Stimulated activated CD8-positive, alpha-beta memory T cell treated with anti-CD3 and anti-CD28 coated beads, Interleukin-4, amount 100 ng/mL, for 24 hours (primary cell): ENCODE data around the gene CNTN2.

Experiments used
- DNase-seq: peaks from one replicate; pipeline ENCODE4 v3.0.0-alpha.2; 2020; ENCODE audit warnings: low read depth

Gene CNTN2

DNA sequence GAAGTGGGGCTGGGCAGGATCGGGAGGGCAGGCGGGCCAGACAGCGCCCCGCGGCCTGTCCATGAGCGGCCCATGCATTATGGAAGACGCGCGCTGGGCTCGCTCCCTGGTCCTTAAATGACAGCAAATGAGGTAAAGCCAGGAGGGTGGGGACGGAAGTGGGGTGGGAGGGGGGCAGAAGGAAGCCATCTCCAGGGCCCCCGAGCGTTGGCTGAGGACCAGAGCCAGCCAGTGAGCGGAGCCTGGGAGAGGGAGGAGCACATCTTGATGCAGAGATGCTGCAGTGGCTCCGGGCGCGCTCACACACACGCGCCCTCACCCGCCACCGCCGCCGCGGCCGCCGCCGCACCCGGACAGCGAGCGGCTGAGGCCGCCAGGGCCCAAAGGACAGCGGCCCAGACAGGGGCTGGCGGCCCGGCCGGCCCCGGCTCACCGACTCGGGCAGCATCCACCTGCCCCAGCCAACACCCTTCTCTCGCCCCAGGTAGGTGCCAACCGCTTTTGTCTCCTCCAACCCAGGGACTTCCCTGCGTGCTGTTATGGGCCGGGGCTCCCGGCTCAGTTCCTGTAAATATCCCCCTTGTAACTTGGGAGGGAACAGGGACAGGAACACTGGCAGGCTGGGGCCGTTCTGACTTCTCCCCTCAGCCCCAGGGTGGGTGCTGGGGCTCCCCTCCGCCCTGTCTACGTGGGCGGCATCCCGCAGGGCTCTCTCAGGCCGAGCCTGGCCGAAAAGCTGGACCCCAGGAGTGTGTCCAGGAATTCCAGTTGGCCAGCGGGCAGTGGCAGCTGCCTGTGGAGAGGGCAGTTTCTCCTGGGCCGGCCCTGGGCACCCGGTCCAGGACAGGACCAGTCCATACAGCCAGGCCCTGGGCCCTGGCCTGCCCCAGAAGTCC lies at the start of gene CNTN2:
Gene CNTN2 (plus strand): TSS at position 302 of the 896 bp plus-strand sequence. CDS start 9,974 bp downstream, outside the sequence.
- DNase-seq, result no peak

GRCh38 chr1:204994086-204994862 lies 48.7 kb upstream of the CNTN2 start:
- DNase-seq, result no peak

GRCh38 chr1:204996981-204997380 lies 46.0 kb upstream of the CNTN2 start:
- no peak for DNase-seq

GRCh38 chr1:204997591-204998355 lies 45.2 kb upstream of the CNTN2 start:
- DNase-seq, result no peak

- DNase-seq, result no peak
Observed at GRCh38 chr1:205001162-205001561, 41.9 kb upstream of the CNTN2 start.

- DNase-seq, result no peak
Observed at GRCh38 chr1:205002705-205003104, 40.3 kb upstream of the CNTN2 start.

DNA sequence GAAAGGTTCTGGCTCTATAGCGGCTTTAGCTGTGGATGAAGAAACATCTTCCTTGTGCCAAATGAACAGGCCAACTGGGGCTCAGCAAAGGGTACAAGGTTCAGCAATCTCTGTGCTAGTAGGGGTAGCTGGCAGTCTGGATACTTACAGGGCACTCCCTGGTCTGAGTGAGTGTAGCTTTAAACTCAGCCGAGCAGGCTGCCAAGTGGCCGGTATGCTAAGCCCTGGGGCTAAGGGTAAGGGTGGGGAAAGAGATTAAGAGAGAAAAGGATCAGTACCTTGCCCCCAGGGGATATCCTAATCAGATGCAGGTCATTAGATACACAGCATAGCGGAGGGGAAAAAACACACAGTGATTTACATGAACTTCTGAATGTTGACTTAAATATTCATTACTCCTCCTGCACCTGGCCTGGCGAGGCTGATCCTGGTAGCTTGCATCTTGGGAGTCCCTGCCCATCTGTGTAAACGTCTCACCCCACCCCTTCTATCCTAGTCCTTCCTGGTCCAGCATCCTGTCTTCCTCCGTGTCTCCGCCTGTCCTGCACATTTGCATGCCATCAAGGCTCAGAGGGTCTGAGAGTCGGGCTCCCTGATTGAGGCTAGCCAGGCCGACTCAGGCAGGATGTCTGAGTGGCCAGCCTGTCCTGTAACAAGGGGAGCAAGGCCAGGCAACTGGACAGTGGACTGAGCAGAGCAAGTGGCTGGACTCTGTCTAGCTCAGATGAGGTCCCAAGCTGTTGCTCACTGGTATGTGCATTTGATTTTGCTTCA lies 39.5 kb upstream of the CNTN2 start:
- no peak for DNase-seq

- no peak for DNase-seq
Observed at GRCh38 chr1:205004351-205004750, 38.7 kb upstream of the CNTN2 start.

- no peak for DNase-seq
Observed at GRCh38 chr1:205008896-205009295, 34.1 kb upstream of the CNTN2 start.

DNA sequence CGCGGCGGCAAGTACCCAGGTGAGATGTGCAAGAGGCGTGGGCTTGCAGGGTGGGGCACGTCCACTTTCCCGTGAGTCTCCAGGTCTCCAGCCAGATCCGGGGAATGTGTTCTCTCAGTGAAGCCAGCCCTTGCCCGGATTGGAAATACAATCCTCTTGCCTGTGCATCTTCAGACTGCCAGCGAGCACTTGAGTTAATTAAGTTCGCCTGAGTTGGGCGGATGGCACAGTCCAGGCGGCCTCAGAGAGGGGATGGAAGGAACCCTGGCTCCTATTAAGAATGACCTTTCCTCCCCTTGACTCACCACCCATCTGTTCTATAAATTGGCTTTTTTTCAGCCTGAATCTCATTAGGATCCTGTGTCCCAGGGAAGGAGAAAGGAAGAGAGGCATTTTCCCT lies 33.3 kb upstream of the CNTN2 start:
- DNase-seq, result no peak

DNA sequence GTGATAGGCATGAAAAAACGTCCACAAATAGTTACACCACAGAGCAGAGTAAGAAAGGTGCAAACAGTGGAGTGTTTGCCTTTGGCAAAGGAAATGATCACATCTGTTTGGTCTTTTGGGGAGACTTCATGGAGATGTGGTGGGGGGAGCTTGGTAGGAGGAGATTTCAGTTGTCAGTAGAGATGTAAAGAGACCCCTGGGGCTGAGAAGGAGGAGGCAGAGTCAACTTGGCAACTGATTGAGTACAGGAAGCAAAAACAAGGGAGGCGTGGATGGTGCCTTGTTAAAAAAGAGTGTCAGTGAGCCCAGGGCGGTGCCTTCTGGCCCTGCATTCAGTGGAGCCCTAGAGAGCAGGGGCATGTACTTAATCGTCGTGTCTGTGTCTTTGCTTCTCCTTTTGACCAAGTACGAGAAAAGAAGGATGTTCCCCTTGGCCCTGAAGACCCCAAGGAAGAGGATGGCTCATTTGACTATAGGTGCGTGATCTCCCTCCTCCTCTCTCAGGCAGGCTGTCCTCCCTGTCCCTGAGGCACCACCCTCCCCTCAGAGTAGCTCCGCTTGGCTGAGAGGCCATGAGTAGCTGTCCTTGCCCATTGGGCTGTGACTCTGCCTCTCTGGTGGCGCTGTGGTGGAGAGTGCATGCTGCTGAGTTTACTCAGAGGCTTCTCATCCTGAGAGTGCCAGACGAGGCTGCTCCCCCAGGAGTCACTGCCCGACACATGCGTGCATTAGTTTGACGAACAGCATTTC lies 30.4 kb upstream of the CNTN2 start:
- no peak for DNase-seq

DNA sequence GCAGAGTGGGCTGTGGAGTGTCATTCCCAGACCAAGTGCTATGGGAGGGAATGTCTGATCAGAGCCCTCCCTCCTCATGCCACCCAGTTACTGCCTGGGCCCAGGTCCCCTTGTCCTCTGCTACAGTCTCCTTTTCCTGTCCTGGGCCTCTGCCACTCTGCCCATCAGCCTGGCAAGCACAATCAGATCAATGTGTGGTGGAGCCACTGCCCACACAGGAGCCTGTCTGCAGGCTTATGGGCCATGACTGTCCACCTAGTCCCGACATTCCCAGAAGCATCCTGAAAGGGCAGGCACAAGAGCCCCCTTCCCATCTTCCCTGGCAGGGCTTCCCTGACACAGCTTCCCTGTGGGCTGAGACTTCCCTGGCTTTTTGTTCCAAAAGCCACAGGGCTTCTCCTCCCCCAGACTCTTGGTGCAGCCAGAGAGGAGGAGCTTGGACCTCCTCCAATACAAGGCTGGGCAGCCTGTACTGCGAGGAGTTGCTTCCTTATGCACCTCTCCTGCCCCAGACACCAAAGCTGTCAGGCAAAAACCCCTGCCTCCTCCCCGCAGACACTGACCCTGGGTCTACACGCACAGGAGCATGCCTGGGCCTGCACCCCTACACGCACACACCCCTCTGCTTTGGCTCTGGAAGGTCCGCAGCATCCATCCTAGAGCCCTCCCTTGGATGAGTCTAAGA lies 29.2 kb upstream of the CNTN2 start:
- no peak for DNase-seq

GRCh38 chr1:205014783-205015182 lies 28.2 kb upstream of the CNTN2 start:
- DNase-seq, result no peak

DNA sequence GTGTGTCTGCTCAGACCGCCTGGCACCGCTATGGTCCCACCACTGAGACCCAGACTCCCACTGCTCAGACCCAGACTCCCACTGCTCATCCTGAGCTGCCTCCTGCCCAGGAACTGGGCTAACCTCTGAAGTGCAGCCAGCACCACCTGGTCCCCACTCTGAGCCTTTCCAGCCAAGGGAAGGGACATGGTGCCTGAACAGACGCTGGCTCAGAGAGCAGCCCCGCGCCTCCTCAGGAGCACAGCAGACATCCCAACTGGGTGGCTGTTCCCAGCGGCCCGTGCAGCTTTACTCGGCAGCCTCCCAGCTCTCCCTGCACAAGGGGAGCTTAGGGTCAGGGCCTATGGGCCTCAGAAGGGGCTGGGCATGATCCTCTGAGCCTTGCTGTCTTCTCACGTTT lies 27.8 kb upstream of the CNTN2 start:
- no peak for DNase-seq

- no peak for DNase-seq
Observed at GRCh38 chr1:205016075-205016474, 26.9 kb upstream of the CNTN2 start.

- no peak for DNase-seq
Observed at GRCh38 chr1:205016584-205016983, 26.4 kb upstream of the CNTN2 start.

DNA sequence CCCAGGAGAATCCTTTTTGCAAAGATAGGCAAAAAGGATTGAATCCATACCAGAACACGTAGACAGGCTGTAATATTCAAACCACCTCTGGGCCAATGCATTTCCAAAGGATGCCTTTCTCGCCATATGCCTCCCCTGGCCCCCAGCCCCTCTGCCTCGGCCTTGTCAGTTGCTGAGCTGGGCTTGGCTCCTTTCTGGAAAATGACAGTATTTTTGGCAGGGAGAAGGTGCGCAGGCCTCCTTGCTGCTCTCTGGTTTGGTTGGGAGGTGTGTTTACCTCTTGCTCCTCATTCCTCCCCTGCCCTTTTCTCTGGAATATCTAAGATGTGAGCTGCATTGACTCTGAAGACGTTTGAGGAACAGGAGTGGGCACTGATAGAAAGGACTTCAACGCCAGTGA lies 26.0 kb upstream of the CNTN2 start:
- no peak for DNase-seq

- no peak for DNase-seq
Observed at GRCh38 chr1:205017766-205018165, 25.2 kb upstream of the CNTN2 start.

DNA sequence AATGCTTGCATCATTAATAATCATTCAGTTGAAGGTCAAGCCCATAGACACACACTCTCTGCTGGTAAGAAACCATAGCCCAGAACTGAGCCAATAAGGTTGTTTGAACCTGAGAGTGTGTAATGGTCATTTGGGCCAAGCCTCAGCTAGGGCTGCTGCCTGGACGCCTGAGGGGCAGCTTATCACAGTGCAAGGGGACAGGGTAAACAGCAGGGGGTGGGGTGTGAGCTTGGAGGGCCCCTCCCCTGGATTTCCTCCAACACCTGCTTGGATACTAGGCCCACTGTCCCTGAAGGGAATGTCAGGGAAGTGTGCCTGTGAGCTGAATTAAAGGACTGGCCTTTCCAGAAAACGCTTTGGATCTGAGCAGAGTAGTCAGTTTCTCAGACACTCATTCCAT lies 24.6 kb upstream of the CNTN2 start:
- DNase-seq, result no peak

DNA sequence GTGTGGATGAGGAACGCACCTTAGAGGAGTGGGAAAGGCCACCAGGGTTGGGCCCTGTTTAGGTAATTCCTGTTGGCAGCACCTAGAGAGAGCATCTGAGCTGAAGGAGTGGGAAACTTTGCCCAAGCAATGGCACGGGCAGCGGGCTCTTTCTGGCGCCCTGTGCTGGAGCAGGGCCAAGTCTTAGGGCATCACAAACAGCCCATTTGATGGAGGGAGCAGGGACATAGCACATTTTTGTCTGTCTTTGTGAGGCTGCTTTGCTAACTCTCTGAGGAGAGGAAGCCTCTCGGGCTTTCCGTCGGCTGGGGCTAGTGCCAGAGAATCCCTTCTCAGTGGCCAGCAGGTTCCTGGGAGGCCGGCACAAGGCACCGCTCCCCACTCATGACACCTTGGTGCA lies 22.5 kb upstream of the CNTN2 start:
- DNase-seq, result no peak
